Measurements from ENCODE around the gene TRAM2.

- no peak for TF ChIP-seq CTCF (IDR thresholded peaks at IDR 0.05 in 2 of 3, conservative IDR thresholded peaks at IDR 0.05 in 1 of 3; ENCODE audit: insufficient read depth in 2 of 3, low read depth in 1 of 3, low read length in 3 of 3)
- TF ChIP-seq SMARCC2 (IDR thresholded peaks at IDR 0.05; ENCODE audit: low read depth): no peak
- no peak for TF ChIP-seq SAP30 (IDR thresholded peaks at IDR 0.05; ENCODE audit: borderline replicate concordance, insufficient read depth, low read depth, low read length, poor library complexity, severe bottlenecking)
- no peak for TF ChIP-seq IFI16 (CRISPR knock-in tag; IDR thresholded peaks at IDR 0.05)
- TF ChIP-seq MTF1 (CRISPR knock-in tag; IDR thresholded peaks at IDR 0.05; ENCODE audit: borderline replicate concordance): no peak
- TF ChIP-seq SP1 (CRISPR knock-in tag; IDR thresholded peaks at IDR 0.05): no peak
- no peak for TF ChIP-seq EP300 (IDR thresholded peaks at IDR 0.05; ENCODE audit: low read length)
- no peak for TF ChIP-seq POLR2A (conservative IDR thresholded peaks at IDR 0.05)
- TF ChIP-seq RFX5 (IDR thresholded peaks at IDR 0.05; ENCODE audit: low read depth, low read length): no peak
These were observed 79.0 kb downstream of the TRAM2 start for GRCh38 chr6:52497652-52498408.
